Colonic mucosa (tissue), 4 donors: Measurements from ENCODE around the gene GAL3ST3. TPM values are rescaled to one million over a fixed set of nuclear protein-coding genes. Genes with fewer than 3 reads are reported as not detected.

ENCODE experiments used
- DNase-seq: peaks from one replicate; pipeline ENCODE4 v3.0.0-alpha.2; 2020
- H3K27ac ChIP-seq: fragments of 200-600 bp; one replicate; pipeline ENCODE4 v1.8.0; 2021
- H3K27me3 ChIP-seq: fragments of 200-600 bp; one replicate; pipeline ENCODE4 v1.8.0; 2021
- H3K36me3 ChIP-seq: fragments of 200-600 bp; one replicate; pipeline ENCODE4 v1.8.0; 2021
- H3K4me1 ChIP-seq: fragments of 200-600 bp; one replicate; pipeline ENCODE4 v1.8.0; 2021; ENCODE audit warnings: mild to moderate bottlenecking
- H3K4me3 ChIP-seq: fragments of 200-600 bp; one replicate; pipeline ENCODE4 v1.8.0; 2021
- H3K9ac ChIP-seq, 2 donors: one replicate each; pipeline ENCODE4 v1.7.0; 2013; ENCODE audit warnings: control low read depth in 2 of 2, low read depth in 2 of 2, low read length in 2 of 2
- H3K9me3 ChIP-seq: fragments of 200-600 bp; one replicate; pipeline ENCODE4 v1.8.0; 2021
- CTCF ChIP-seq: fragments of 200-600 bp; IDR thresholded peaks from one replicate; pipeline ENCODE4 v1.8.0; 2022; ENCODE audit warnings: antibody characterized with exemption, mild to moderate bottlenecking
- intact Hi-C: fragments of 100-400 bp; cut with DNase I; formaldehyde crosslinking; loops from one replicate; pipeline ENCODE4 v1.14.1; 2022
- total RNA-seq, 2 donors: library from RNA; stranded (reverse); fragmentation: NEBNext Ultra II Directional in 1 of 2; extraction: Animal tissue kit (Norgen Biotek cat#: 25700) in 1 of 2; gene quantifications; one replicate each; pipeline ENCODE4 v1.2.1, GENCODE V29; 2021
- donor health status: healthy.
- donor health status: DM: no; HTN: no; CAD: no.
- donor health status: DM: no; HTN: no; CAD: no.

The GAL3ST3 gene
- total RNA-seq, 2 donors from 2014 or later: not detected

GRCh38 chr11:65992056-65992455, 56.9 kb downstream of the GAL3ST3 start:
- H3K9me3 ChIP-seq: no peaks in the 10 kb centered on the region
- H3K9ac ChIP-seq: no peak overlapping the region
- no peaks in the 10 kb centered on the region for H3K4me1 ChIP-seq
- intact Hi-C loops: loop anchor here (10.0 kb wide), 1 partner anchor 267 kb away; the partner anchor contains the start of gene RNASEH2C
- TF ChIP-seq CTCF: no peak
- no peak overlapping the region for H3K4me3 ChIP-seq
- no peaks in the 10 kb centered on the region for H3K27me3 ChIP-seq
- no peaks in the 10 kb centered on the region for H3K36me3 ChIP-seq
- H3K27ac ChIP-seq: no peak overlapping the region
- DNase-seq: no peak

Other genes with a start within 250 kb of the GAL3ST3 start
- gene SNX32, start 215.2 kb downstream of the GAL3ST3 start, total RNA-seq: 1 to 10 TPM; 1.6 to 1.9 TPM
- 1,000 to 10,000 TPM; 1,832 to 1,932 TPM for gene CFL1, start 191.0 kb downstream of the GAL3ST3 start, total RNA-seq
- gene MUS81, start 188.7 kb downstream of the GAL3ST3 start, total RNA-seq: 10 to 100 TPM; 47.2 to 62.5 TPM
- gene EFEMP2, start 176.4 kb downstream of the GAL3ST3 start, total RNA-seq: 10 to 100 TPM in 1 of 2 donors, 1 to 10 TPM in 1; 9.6 to 22.5 TPM
- gene CTSW, start 169.3 kb downstream of the GAL3ST3 start, total RNA-seq: 1 to 10 TPM; 1.2 TPM
- gene FIBP, start 160.7 kb downstream of the GAL3ST3 start, total RNA-seq: 10 to 100 TPM; 41.9 to 53.5 TPM
- 10 to 100 TPM; 11.2 to 16.3 TPM for gene CCDC85B, start 158.5 kb downstream of the GAL3ST3 start, total RNA-seq
- 1 to 10 TPM in 1 of 2 donors, under 1 TPM in 1; 0.84 to 4.2 TPM for gene FOSL1, start 148.8 kb downstream of the GAL3ST3 start, total RNA-seq
- 10 to 100 TPM; 26.6 to 29.0 TPM for gene C11orf68, start 130.1 kb downstream of the GAL3ST3 start, total RNA-seq
- gene DRAP1, start 129.7 kb downstream of the GAL3ST3 start, total RNA-seq: 10 to 100 TPM; 53.4 to 91.5 TPM
- not detected for gene TSGA10IP, start 103.7 kb downstream of the GAL3ST3 start, total RNA-seq
- gene SART1, start 87.4 kb downstream of the GAL3ST3 start, total RNA-seq: 10 to 100 TPM; 40.0 to 50.9 TPM
- 10 to 100 TPM; 27.8 to 32.8 TPM for gene EIF1AD, start 47.0 kb downstream of the GAL3ST3 start, total RNA-seq
- gene BANF1, start 46.7 kb downstream of the GAL3ST3 start, total RNA-seq: 100 to 1,000 TPM; 128 to 231 TPM
- not detected for gene CST6, start 37.2 kb downstream of the GAL3ST3 start, total RNA-seq
- under 1 TPM in 1 of 2 donors, not detected in 1; 0.35 TPM for gene CATSPER1, start 22.7 kb downstream of the GAL3ST3 start, total RNA-seq
- 100 to 1,000 TPM; 139 to 196 TPM for gene SF3B2, start 3.2 kb upstream of the GAL3ST3 start, total RNA-seq
- 10 to 100 TPM; 10.1 to 20.9 TPM for gene PACS1, start 21.1 kb upstream of the GAL3ST3 start, total RNA-seq
- gene KLC2, start 208.5 kb upstream of the GAL3ST3 start, total RNA-seq: 10 to 100 TPM; 19.9 to 35.7 TPM
- 100 to 1,000 TPM; 212 to 243 TPM for gene RAB1B, start 219.5 kb upstream of the GAL3ST3 start, total RNA-seq
- under 1 TPM; 0.58 to 0.67 TPM for gene CNIH2, start 229.0 kb upstream of the GAL3ST3 start, total RNA-seq
- gene YIF1A, start 240.0 kb upstream of the GAL3ST3 start, total RNA-seq: 100 to 1,000 TPM in 1 of 2 donors, 10 to 100 TPM in 1; 87.4 to 159 TPM
- gene TMEM151A, start 242.7 kb upstream of the GAL3ST3 start, total RNA-seq: under 1 TPM; 0.37 to 0.47 TPM